ENCODE measurements around the gene NLRP6.

GRCh38 chr11:256952-257737 lies 21.1 kb upstream of the NLRP6 start:
- no peak for TF ChIP-seq CTCF (IDR thresholded peaks at IDR 0.05; ENCODE audit: low read depth, low read length, poor library complexity, severe bottlenecking)
- TF ChIP-seq EZH2phosphoT487 (IDR thresholded peaks at IDR 0.05; ENCODE audit: borderline replicate concordance, low read length) = no peak
